HG03571 (cell line): ENCODE measurements around the gene ZDBF2.
"Not testable (repeated sequence)": the region's sequence is repeated elsewhere in the genome, so short reads cannot be mapped to it uniquely, and the experiment has no call there.

Experiments
- ATAC-seq: cut with Tn5 transposase; IDR thresholded peaks from one replicate; pipeline ENCODE4 v1.9.1; 2021; ENCODE audit not compliant: unreplicated experiment

The ZDBF2 gene

GRCh38 chr2:206259376-206260187, 14.9 kb upstream of the ZDBF2 start:
- no peak for ATAC-seq

GRCh38 chr2:206260188-206261012, 14.1 kb upstream of the ZDBF2 start:
- ATAC-seq = no peak

DNA sequence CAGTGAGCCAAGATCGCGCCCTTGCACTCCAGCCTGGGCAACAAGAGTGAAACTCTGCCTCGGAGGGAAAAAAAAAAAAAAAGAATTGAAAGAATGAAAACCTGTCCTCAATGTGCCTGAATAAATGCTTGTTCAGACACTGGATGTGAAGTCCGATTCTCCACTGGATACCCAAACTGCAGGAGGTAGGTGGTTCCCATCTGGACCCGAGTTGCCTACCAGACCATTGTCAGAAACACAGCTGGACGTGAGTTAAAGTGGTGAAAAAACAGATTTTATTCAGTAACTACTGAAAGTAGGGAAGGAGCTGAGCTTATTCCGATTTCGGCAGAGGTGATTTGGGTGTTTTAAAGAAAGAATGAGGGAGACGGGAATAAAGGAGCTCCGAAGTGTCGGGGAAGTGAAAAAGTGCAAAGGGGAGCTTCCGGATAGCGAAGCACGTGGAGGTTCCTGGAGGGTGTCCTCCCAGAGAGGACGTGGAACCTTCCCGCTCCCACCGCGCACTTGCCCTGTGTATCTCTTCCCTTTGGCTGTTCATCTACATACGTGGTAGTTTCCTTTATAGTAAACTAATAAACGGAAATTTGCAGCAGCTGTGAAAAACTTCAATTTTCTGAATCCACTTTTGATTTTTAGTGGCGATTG, 10.4 kb upstream of the ZDBF2 start:
- no peak for ATAC-seq

GRCh38 chr2:206266130-206267125, 8.0 kb upstream of the ZDBF2 start:
- no peak for ATAC-seq

DNA sequence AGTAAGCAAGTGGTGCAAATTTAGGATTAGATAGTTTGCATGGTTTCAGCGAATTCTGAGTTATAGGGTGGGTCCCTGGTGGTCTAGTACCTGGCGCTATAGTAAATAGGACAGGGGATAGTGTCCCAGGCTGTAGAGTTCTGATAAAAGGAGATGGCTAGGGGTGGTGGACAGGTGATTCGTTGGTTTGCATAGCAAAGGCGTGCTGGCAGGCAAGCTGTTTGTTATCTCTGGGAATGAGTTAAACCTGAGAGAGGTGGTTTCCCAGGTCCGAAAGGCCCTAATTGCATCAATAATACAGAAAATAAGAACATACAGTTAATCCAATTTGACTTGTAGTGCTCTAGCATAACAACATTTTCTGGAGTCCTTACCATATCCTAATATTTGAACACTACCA, 6.9 kb upstream of the ZDBF2 start:
- no peak for ATAC-seq

GRCh38 chr2:206271065-206271464, 3.4 kb upstream of the ZDBF2 start:
- no peak for ATAC-seq

- ATAC-seq = no peak
Observed at GRCh38 chr2:206273905-206274304, 558 bp upstream of the ZDBF2 start.

- peak; percentile 25 for ATAC-seq
Observed at GRCh38 chr2:206275312-206276055, 1.0 kb downstream of the ZDBF2 start.

GRCh38 chr2:206276169-206276942, 1.9 kb downstream of the ZDBF2 start:
- no peak for ATAC-seq

GRCh38 chr2:206277503-206277902, 3.0 kb downstream of the ZDBF2 start:
- ATAC-seq = no peak

- ATAC-seq = no peak
Observed at GRCh38 chr2:206282746-206283145, 8.3 kb downstream of the ZDBF2 start.

GRCh38 chr2:206287197-206287596, 12.7 kb downstream of the ZDBF2 start:
- no peak for ATAC-seq

DNA sequence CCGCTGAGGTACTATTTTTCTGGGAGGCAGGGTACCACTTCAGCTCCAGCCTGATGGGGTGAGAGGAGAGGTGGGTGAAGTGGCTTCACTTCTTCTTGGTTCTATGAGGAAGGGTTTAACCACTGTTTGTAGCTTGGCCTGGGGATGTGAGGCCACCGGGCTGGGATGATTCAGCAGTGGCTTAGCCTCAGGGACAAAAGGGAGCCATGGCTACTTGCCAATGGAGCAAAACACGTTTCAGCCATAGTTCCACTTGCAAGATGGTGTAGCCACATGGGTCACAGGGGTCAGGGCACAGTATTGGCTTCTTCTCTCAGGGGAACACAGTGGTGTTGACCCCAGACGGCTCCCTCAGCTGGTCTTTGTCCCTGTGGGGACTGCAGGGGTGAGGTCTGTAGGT, 14.9 kb downstream of the ZDBF2 start:
- no peak for ATAC-seq

- no peak for ATAC-seq
Observed at GRCh38 chr2:206296128-206296527, 21.7 kb downstream of the ZDBF2 start.

- ATAC-seq = not testable (repeated sequence)
Observed at GRCh38 chr2:206299608-206300007, 25.1 kb downstream of the ZDBF2 start.

DNA sequence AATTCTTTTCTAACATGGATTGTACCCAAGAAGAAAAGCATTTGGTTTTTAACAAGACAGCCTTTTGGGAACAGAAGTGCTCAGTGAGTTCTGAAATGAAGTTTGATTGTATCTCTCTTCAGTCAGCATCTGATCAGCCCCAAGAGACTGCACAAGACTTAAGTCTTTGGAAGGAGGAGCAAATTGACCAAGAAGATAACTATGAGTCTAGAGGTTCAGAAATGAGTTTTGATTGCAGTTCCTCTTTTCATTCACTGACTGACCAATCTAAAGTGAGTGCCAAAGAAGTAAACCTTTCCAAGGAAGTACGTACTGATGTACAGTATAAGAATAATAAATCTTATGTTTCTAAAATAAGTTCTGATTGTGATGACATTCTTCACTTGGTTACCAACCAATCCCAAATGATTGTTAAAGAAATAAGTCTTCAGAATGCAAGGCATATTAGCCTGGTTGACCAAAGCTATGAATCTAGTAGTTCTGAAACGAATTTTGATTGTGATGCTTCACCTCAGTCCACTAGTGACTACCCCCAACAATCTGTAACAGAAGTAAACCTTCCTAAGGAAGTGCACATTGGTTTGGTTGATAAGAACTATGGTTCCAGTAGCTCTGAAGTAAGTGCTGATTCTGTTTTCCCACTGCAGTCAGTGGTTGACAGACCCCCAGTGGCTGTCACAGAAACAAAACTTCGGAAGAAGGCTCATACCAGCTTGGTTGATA, 31.2 kb downstream of the ZDBF2 start:
- peak; percentile 62 for ATAC-seq

- ATAC-seq = no peak
Observed at GRCh38 chr2:206311026-206311425, 36.6 kb downstream of the ZDBF2 start.

GRCh38 chr2:206316141-206316540, 41.7 kb downstream of the ZDBF2 start:
- ATAC-seq = no peak
